GM12872 (cell line): Measurements from ENCODE around the gene MRPL12.

Experiments used
- CTCF ChIP-seq: IDR thresholded peaks from 3 replicates; pipeline ENCODE4 v1.5.1; 2011; ENCODE audit warnings: low read depth, mild to moderate bottlenecking, low read length, moderate library complexity; ENCODE audit not compliant: insufficient read depth

The MRPL12 gene

DNA sequence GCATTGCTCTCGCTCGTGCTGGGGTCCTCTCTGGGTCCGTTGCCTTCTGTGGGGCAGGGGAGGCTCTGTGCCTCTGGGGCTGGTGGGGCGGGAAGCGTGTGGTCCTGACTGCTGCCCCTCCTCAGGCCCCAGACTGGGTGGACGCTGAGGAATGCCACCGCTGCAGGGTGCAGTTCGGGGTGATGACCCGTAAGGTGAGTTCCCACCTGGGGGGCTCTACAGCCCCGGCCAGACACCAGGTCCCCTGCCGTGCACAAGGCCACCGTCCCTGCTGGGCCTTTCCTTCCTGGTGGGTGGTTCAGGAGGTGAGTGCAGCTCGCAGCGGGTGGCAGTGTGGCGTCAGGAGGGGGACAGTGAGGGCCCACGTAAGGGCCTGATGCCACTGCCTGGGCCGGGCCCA is 12.6 kb upstream of the MRPL12 start:
- no peak for TF ChIP-seq CTCF

DNA sequence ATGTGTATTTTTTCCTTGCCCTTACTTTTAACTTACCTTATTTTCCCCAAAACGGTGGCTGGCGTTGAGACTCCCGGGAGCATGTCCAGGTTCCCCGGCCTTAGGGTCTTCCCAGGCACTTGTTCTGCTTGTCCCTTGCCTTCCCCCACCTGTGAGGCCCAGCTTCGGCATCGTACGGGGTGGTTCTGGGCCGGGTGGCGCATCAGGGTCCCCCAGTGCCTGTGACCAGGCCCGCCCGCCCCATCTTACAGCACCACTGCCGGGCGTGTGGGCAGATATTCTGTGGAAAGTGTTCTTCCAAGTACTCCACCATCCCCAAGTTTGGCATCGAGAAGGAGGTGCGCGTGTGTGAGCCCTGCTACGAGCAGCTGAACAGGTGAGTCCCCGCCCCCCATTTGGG is 12.0 kb upstream of the MRPL12 start:
- no peak for TF ChIP-seq CTCF

DNA sequence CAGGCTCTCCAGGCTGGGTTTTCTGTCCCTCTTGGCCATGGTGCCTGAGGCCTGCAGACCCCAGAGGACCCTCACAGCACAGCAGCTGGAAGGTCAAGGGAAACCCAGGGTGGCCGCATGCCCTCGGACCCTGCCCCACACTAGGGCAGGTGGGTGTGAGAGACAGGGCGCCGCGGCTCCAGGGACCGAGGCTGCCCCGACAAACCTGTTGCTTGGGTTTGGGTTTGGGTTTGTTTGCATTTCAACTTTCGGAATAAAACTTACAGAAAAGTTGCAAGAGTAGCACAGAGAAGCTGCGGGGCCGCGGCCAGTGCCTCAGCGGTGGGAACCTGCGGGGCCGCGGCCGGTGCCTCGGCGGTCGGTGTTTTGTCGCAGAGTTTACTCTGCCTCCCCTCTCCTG is 11.6 kb upstream of the MRPL12 start:
- TF ChIP-seq CTCF: no peak

DNA sequence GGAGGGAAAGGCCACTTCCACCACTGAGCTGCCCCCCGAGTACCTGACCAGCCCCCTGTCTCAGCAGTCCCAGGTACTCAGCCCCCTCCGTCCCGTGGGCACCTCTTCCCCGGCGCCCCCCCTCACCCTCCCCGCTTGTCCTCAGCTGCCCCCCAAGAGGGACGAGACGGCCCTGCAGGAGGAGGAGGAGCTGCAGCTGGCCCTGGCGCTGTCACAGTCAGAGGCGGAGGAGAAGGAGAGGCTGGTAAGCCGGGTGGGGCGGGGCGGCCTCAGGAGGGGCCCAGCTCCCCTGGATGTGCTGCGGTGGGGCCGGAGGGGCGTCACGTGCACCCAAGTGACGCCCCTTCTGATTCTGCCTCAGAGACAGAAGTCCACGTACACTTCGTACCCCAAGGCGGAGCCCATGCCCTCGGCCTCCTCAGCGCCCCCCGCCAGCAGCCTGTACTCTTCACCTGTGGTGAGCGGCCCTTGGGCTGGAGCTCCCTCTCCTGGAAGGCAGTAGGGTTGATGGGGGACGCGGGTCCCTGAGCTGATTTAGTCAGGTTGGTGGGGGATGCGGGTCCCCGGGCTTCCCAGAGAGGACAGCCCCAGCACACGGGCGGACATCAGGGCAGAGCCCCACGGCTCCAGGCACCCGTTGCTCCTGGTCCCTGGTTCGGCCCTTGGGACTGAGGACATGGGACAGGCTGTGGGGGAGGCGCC is 9.5 kb upstream of the MRPL12 start:
- TF ChIP-seq CTCF: 0 out of 3 replicates have a peak, but pooled peaks have one; percentile 5

DNA sequence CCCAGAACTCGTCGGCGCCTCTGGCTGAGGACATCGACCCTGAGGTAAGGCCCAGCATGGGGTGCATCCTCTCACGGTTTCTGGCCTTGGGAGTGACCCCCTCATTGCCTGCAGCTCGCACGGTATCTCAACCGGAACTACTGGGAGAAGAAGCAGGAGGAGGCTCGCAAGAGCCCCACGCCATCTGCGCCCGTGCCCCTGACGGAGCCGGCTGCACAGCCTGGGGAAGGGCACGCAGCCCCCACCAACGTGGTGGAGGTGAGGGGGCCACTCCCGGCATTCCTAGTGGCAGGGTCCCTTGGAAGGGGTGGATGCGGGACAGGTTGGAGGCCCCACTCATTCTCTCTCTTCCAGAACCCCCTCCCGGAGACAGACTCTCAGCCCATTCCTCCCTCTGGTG is 8.4 kb upstream of the MRPL12 start:
- TF ChIP-seq CTCF: no peak

DNA sequence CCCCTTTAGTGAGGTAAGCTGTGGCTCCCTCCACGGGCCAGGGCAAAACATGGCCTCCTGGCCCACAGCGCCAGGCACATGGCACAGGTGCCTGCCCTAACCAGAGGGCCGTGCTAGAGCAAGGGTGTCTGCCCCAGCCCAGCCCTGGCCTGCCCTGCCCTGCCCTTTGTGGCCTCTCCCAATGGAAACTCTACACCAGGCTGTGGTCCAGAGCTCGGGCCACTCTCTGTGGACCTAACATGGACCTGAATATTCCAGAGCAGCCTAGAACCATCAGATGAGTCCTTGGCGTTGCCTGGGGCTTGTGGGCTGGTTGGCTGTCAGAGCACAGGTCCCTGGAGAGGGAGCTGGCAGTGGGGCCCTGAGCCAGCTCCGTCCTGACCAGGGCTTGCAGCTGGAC is 8.0 kb upstream of the MRPL12 start:
- TF ChIP-seq CTCF: no peak

DNA sequence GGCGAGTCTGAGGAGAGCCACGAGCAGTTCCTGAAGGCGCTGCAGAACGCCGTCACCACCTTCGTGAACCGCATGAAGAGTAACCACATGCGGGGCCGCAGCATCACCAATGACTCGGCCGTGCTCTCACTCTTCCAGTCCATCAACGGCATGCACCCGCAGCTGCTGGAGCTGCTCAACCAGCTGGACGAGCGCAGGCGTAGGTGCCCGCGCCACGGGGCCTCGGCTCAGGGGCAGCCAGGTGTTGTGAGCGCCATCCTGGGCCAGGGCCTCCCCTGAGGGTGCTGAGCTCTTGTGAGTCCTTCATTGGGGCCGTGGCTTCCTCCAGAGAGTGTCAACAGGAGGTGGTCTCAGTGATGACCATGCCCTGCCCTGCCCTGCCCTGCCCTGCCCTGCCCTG is 7.4 kb upstream of the MRPL12 start:
- TF ChIP-seq CTCF: no peak
